Thymus (tissue), 11 donors: ENCODE data around the gene TTI1. TPM values are rescaled to one million over a fixed set of nuclear protein-coding genes. Genes with fewer than 3 reads are reported as not detected.
"Not testable (repeated sequence)": the region's sequence is repeated elsewhere in the genome, so short reads cannot be mapped to it uniquely, and the experiment has no call there.

Source experiments
- DNase-seq, 9 donors: peaks; one replicate each; pipeline ENCODE4 v3.0.0-alpha.2; 2013; ENCODE audit warnings: low spot score in 9 of 9, low read depth in 6 of 9, missing footprints in 1 of 9
- H3K27ac ChIP-seq, 2 donors: one replicate each; pipeline ENCODE4 v1.5.1; 2013; ENCODE audit warnings: control low read depth in 1 of 2, low read depth in 1 of 2, low read length in 1 of 2, mild to moderate bottlenecking in 1 of 2, moderate library complexity in 1 of 2
- H3K27me3 ChIP-seq, 2 donors: one replicate each; pipeline ENCODE4 v1.5.1; 2013; ENCODE audit warnings: low read length in 1 of 2; ENCODE audit not compliant: control insufficient read depth in 2 of 2, insufficient read depth in 1 of 2
- H3K36me3 ChIP-seq, 2 donors: one replicate each; pipeline ENCODE4 v1.5.1; 2013; ENCODE audit warnings: low read length in 1 of 2, mild to moderate bottlenecking in 1 of 2, moderate library complexity in 1 of 2; ENCODE audit not compliant: control insufficient read depth in 2 of 2, insufficient read depth in 2 of 2
- H3K4me1 ChIP-seq, 2 donors: one replicate each; pipeline ENCODE4 v1.5.1; 2013; ENCODE audit warnings: low read length in 2 of 2; ENCODE audit not compliant: control insufficient read depth in 2 of 2, insufficient read depth in 2 of 2
- H3K4me3 ChIP-seq, 2 donors: one replicate each; pipeline ENCODE4 v1.5.1; 2013; ENCODE audit warnings: low read length in 2 of 2, control low read depth in 1 of 2, mild to moderate bottlenecking in 1 of 2
- H3K9me3 ChIP-seq, 2 donors: one replicate each; pipeline ENCODE4 v1.5.1; 2013; ENCODE audit warnings: low read length in 1 of 2, mild to moderate bottlenecking in 1 of 2; ENCODE audit not compliant: control insufficient read depth in 2 of 2, insufficient read depth in 1 of 2
- WGBS: extraction: QIAGEN DNeasy Blood & Tissue Kit; methylation state at CpG from one replicate; pipeline ENCODE4 v1.1.7; 2013; 5-methylcytosine and 5-hydroxymethylcytosine counted together
- polyA plus RNA-seq: library from polyadenylated mRNA; stranded (reverse); fragments of 200-250 nt; gene quantifications from one replicate; pipeline ENCODE4 v1.2.3, GENCODE V29; 2013
- total RNA-seq: library from RNA; stranded (reverse); fragments of 120-200 nt; gene quantifications from one replicate; pipeline ENCODE4 v1.2.4, GENCODE V29; 2013
- donor health status: healthy.

Gene TTI1
- total and polyA plus RNA-seq, 2 donors, result 11.2 to 15.4 TPM

- Histone ChIP-seq H3K4me1 (peaks cover 0 to 10% of the 10 kb centered on the region in 2 donors), H3K4me3 (no peak overlapping the region), H3K27me3 (no peaks in the 10 kb centered on the region), H3K9me3 (peaks cover 0 to 3% of the 10 kb centered on the region in 2 donors), H3K27ac (no peak overlapping the region), H3K36me3 (no peaks in the 10 kb centered on the region)
- no peak for DNase-seq
- 90% methylated on average over 7 of the region's 7 CpGs for WGBS
These were observed 60.8 kb downstream of the TTI1 start for GRCh38 chr20:37972256-37973058.

GRCh38 chr20:37971561-37972127 lies 61.6 kb downstream of the TTI1 start:
- no peak overlapping the region for H3K27ac ChIP-seq
- H3K36me3 ChIP-seq, result no peaks in the 10 kb centered on the region
- H3K4me3 ChIP-seq, result no peak overlapping the region
- H3K9me3 ChIP-seq, result peaks cover 0 to 3% of the 10 kb centered on the region in 2 donors
- whole genome bisulfite sequencing, result 99% methylated on average over 5 of the region's 5 CpGs
- DNase-seq, result no peak
- H3K4me1 ChIP-seq, result peaks cover 0 to 3% of the 10 kb centered on the region in 2 donors
- no peaks in the 10 kb centered on the region for H3K27me3 ChIP-seq

- DNase-seq, result no peak
- Histone ChIP-seq H3K27me3 (no peaks in the 10 kb centered on the region), H3K36me3 (no peaks in the 10 kb centered on the region), H3K4me3 (no peak overlapping the region), H3K4me1 (no peaks in the 10 kb centered on the region), H3K27ac (no peak overlapping the region), H3K9me3 (peaks cover 0 to 3% of the 10 kb centered on the region in 2 donors)
These were observed 62.4 kb downstream of the TTI1 start for GRCh38 chr20:37970856-37971245.

GRCh38 chr20:37969949-37970855 lies 63.1 kb downstream of the TTI1 start:
- peaks cover 0 to 3% of the 10 kb centered on the region in 2 donors for H3K9me3 ChIP-seq
- H3K36me3 ChIP-seq, result no peaks in the 10 kb centered on the region
- no peaks in the 10 kb centered on the region for H3K27me3 ChIP-seq
- 90% methylated on average over 7 of the region's 7 CpGs for WGBS
- H3K4me3 ChIP-seq, result no peak overlapping the region
- H3K27ac ChIP-seq, result no peak overlapping the region
- H3K4me1 ChIP-seq, result no peaks in the 10 kb centered on the region
- DNase-seq, result no peak

- Histone ChIP-seq H3K4me3 (no peak overlapping the region), H3K27ac (no peak overlapping the region), H3K36me3 (no peaks in the 10 kb centered on the region), H3K4me1 (no peaks in the 10 kb centered on the region), H3K27me3 (no peaks in the 10 kb centered on the region), H3K9me3 (peaks cover 0 to 3% of the 10 kb centered on the region in 2 donors)
- no peak for DNase-seq
- WGBS, result 95% methylated on average over 6 of the region's 6 CpGs
These were observed 64.3 kb downstream of the TTI1 start for GRCh38 chr20:37968841-37969401.

- not testable (repeated sequence) for H3K4me3 ChIP-seq, H3K36me3 ChIP-seq, H3K27me3 ChIP-seq, DNase-seq, H3K27ac ChIP-seq, H3K9me3 ChIP-seq, H3K4me1 ChIP-seq
- 98% methylated on average over 2 of the region's 2 CpGs for WGBS
These were observed 69.8 kb downstream of the TTI1 start for GRCh38 chr20:37963483-37963882.

GRCh38 chr20:37961066-37961465 lies 72.2 kb downstream of the TTI1 start:
- Histone ChIP-seq H3K27ac (no peak overlapping the region), H3K4me3 (no peak overlapping the region), H3K36me3 (no peaks in the 10 kb centered on the region), H3K4me1 (no peaks in the 10 kb centered on the region), H3K9me3 (no peaks in the 10 kb centered on the region), H3K27me3 (peaks cover 0 to 4% of the 10 kb centered on the region in 2 donors)
- 96% methylated on average over 1 of the region's 1 CpG for WGBS
- DNase-seq, result no peak

- Histone ChIP-seq H3K4me1 (no peaks in the 10 kb centered on the region), H3K4me3 (no peak overlapping the region), H3K9me3 (no peaks in the 10 kb centered on the region), H3K36me3 (no peaks in the 10 kb centered on the region), H3K27ac (no peak overlapping the region), H3K27me3 (peaks cover 0 to 4% of the 10 kb centered on the region in 2 donors)
- WGBS, result 95% methylated on average over 2 of the region's 2 CpGs
- no peak for DNase-seq
These were observed 74.3 kb downstream of the TTI1 start for GRCh38 chr20:37958856-37959520.
